MM.1S (cell line): ENCODE results near the gene FASTK.

ENCODE experiments used
- EZH2 ChIP-seq: fragments of 300-600 bp; sonication (generic); optimal IDR thresholded peaks from 2 replicates; pipeline ENCODE3; 2017; ENCODE audit warnings: low read depth, mild to moderate bottlenecking, antibody characterized with exemption, low read length, mixed read lengths
- EZH2phosphoT487 ChIP-seq: fragments of 300-600 bp; sonication (generic); IDR thresholded peaks from 2 replicates; pipeline ENCODE4 v1.6.1; 2018; ENCODE audit warnings: antibody characterized with exemption, low read length
- TF ChIP-seq, protein P1 (sequence below): fragments of 300-600 bp; sonication (generic); IDR thresholded peaks from 2 replicates; pipeline ENCODE4 v1.5.1; 2016; ENCODE audit warnings: antibody characterized with exemption, low read length, mixed read lengths

DNA sequence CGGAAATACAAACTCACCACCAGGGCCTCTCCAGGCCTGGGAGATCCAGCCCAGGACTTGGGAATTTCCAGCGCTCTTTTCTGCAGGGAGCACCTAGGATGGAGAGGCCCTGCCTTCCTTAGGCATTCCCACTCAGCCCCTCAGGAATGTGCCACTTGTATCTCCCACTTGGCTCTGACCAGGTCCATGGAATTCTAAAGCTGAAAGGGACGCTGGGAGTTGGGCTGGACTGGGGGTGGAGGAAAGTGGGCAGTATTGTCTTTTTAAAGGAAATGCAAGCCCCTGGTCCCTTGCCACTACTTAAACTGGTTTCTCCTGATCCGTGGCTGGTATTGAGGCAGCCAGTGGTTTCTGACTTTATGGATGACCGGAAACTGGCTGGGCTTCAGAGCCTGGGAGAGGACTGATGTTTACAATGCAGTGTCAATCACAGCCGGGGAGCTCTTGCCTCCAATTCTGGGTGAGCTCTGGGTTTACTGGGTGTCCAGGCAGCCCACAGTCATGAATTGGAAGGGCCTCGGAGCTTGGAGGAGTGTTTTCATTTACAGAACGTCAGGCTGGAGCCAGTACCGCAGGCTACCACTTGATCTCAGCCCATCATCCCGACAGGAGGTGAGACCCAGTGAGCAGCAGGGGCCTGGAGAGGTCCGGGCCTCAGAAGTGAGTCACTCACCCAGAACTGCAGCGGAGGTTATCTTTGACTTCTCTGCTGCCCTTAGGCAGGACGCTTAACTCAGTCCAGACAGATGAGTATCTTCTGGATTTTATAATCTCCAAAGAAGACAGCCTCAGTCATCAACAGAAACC lies 32.9 kb upstream of the FASTK start:
- TF ChIP-seq, protein P1, sequence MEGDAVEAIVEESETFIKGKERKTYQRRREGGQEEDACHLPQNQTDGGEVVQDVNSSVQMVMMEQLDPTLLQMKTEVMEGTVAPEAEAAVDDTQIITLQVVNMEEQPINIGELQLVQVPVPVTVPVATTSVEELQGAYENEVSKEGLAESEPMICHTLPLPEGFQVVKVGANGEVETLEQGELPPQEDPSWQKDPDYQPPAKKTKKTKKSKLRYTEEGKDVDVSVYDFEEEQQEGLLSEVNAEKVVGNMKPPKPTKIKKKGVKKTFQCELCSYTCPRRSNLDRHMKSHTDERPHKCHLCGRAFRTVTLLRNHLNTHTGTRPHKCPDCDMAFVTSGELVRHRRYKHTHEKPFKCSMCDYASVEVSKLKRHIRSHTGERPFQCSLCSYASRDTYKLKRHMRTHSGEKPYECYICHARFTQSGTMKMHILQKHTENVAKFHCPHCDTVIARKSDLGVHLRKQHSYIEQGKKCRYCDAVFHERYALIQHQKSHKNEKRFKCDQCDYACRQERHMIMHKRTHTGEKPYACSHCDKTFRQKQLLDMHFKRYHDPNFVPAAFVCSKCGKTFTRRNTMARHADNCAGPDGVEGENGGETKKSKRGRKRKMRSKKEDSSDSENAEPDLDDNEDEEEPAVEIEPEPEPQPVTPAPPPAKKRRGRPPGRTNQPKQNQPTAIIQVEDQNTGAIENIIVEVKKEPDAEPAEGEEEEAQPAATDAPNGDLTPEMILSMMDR, result no peak
- TF ChIP-seq EZH2, result no peak
- no peak for TF ChIP-seq EZH2phosphoT487
